Measurements from ENCODE around the gene AIFM2.

GRCh38 chr10:70088308-70088698 lies 44.3 kb downstream of the AIFM2 start:
- TF ChIP-seq CTCF (IDR thresholded peaks at IDR 0.05) (no peak), POLR2A (IDR thresholded peaks at IDR 0.05; ENCODE audit: low read depth) (no peak), POLR2AphosphoS5 (IDR thresholded peaks at IDR 0.05) (no peak)
